Neural crest cell (in vitro differentiated cells): ENCODE data around the gene NEU1. TPM values are rescaled to one million over a fixed set of nuclear protein-coding genes. Genes with fewer than 3 reads are reported as not detected.

ENCODE experiments used
- DNase-seq: peaks from one replicate; pipeline ENCODE4 v3.0.0; 2021; ENCODE audit warnings: low read depth, mixed read lengths, low spot score
- H3K27ac Mint-ChIP-seq: one replicate; pipeline ENCODE4 v1.8.0; 2021; ENCODE audit warnings: mild to moderate bottlenecking, mixed read lengths; ENCODE audit not compliant: unreplicated experiment
- H3K27me3 Mint-ChIP-seq: 2 replicates; pipeline ENCODE4 v1.8.0; 2021; ENCODE audit warnings: low read depth, mild to moderate bottlenecking, mixed read lengths
- H3K36me3 Mint-ChIP-seq: 2 replicates; pipeline ENCODE4 v1.8.0; 2021; ENCODE audit warnings: low read depth, mild to moderate bottlenecking, mixed read lengths
- H3K4me1 Mint-ChIP-seq: 2 replicates; pipeline ENCODE4 v1.8.0; 2021; ENCODE audit warnings: mixed read lengths
- H3K4me3 Mint-ChIP-seq: one replicate; pipeline ENCODE4 v1.8.0; 2021; ENCODE audit warnings: mild to moderate bottlenecking, mixed read lengths
- H3K9me3 Mint-ChIP-seq: 2 replicates; pipeline ENCODE4 v1.8.0; 2021; ENCODE audit warnings: mixed read lengths
- total RNA-seq: library from RNA; stranded (reverse); gene quantifications from 2 replicates; pipeline ENCODE4 v1.2.1, GENCODE V29; 2021
- TF ChIP-seq, protein P1 (sequence below): fragments of 200-600 bp; sonication (generic); conservative IDR thresholded peaks from 2 replicates; pipeline ENCODE4 v1.5.0; 2021; ENCODE audit warnings: antibody characterized with exemption, mild to moderate bottlenecking

NEU1 gene
- total RNA-seq, 1 donor from 2014 or later: 49.9 TPM

DNA sequence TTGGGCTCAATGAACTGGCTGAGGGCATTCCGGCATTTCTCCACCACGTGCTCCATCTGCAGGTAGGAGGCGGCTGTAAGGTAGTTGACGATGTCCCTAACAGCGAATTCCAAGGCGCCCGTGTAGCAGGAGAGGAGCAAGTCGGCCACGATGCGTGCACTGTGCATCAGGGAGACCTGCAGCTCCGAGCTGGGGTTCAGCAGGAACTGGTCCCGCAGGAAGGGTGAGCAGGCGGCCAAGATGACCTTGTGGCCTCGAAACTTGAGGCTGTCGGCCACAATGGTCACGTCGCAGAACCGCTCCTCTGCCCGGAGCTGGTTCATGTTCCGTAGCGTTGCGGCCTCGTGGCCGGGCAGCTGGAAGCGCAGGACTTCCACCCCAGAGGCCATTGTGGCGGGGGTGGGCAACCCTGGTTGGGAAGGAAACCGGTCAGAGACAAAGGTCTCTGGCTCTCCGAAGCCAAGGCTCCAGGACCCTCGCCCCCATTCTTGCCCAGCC lies 38.3 kb upstream of the NEU1 start:
- DNase-seq: no peak
- H3K27ac Mint-ChIP-seq: peak overlapping the region; percentile 27
- peak overlapping the region; percentile 89 for H3K4me3 Mint-ChIP-seq
- H3K36me3 Mint-ChIP-seq: no peaks in the 10 kb centered on the region
- TF ChIP-seq, protein P1, sequence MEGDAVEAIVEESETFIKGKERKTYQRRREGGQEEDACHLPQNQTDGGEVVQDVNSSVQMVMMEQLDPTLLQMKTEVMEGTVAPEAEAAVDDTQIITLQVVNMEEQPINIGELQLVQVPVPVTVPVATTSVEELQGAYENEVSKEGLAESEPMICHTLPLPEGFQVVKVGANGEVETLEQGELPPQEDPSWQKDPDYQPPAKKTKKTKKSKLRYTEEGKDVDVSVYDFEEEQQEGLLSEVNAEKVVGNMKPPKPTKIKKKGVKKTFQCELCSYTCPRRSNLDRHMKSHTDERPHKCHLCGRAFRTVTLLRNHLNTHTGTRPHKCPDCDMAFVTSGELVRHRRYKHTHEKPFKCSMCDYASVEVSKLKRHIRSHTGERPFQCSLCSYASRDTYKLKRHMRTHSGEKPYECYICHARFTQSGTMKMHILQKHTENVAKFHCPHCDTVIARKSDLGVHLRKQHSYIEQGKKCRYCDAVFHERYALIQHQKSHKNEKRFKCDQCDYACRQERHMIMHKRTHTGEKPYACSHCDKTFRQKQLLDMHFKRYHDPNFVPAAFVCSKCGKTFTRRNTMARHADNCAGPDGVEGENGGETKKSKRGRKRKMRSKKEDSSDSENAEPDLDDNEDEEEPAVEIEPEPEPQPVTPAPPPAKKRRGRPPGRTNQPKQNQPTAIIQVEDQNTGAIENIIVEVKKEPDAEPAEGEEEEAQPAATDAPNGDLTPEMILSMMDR: no peak
- H3K27me3 Mint-ChIP-seq: peaks cover 7% of the 10 kb centered on the region
- H3K9me3 Mint-ChIP-seq: no peaks in the 10 kb centered on the region
- peaks cover 39% of the 10 kb centered on the region for H3K4me1 Mint-ChIP-seq

DNA sequence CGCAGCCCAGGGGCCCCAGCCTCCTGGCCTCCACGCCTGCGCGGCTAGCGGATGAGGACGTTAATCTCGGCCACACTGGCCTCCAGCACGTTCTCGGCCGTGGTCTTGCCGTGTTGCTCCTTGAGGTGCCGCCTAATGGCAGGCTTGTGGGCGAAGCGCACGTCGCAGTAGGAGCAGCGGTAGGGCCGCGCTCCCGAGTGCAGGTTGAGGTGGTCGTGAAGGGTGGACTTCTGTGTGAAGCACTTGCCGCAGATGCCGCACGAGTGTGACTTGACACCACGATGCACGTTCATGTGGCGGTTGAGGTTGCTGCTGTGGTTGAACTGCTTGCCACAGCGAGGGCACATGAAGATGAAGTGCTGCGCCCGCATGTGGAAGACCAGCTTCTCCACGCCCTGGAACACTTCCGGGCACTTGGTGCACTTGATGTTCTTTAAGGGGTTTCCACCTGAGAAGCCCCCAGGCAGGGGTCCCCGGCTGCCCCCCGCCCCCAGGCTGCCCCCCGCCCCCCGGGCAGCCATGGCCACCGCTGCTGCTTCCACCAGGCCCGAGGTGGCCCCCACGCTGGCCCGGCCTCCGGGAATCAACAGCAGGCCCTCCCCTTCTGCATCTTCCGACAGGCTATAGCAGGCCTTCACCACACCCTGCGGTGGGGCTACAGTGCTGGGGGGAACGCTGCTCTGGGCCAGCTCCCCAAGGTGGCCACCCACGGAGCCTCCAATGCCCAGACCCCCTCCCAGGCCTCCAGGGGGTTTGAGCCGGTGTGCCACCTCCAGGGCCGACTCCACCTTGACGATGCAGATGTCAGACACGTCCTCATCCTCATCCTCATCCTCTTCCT lies 37.5 kb upstream of the NEU1 start:
- Mint-ChIP-seq H3K9me3 (no peaks in the 10 kb centered on the region), H3K4me3 (peak overlapping the region; percentile 95), H3K36me3 (no peaks in the 10 kb centered on the region), H3K27me3 (peaks cover 6% of the 10 kb centered on the region), H3K4me1 (peaks cover 44% of the 10 kb centered on the region), H3K27ac (no peak overlapping the region)
- DNase-seq: no peak
- TF ChIP-seq, protein P1: no peak

DNA sequence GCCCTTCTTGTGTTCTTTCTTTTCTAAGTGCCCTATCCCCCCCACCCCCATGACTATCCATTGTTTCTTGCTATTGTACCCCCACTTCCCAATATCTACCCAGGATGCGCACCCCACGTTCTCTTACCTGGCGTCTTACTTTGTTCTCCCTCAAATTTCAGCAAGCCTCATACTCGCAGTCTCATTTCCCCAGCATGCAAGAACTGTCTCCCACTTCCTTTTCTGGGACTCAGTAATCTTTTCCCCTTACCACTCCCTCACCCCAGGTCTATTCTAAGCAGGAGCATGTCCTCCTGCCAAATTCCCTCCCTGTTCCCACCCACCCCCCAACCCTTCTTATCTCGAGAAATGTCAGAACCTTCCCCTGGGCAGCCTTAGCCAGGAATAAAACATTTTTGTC lies 36.6 kb upstream of the NEU1 start:
- TF ChIP-seq, protein P1: no peak
- Mint-ChIP-seq H3K9me3 (no peaks in the 10 kb centered on the region), H3K27ac (no peak overlapping the region), H3K4me1 (peaks cover 44% of the 10 kb centered on the region), H3K27me3 (peaks cover 3% of the 10 kb centered on the region), H3K36me3 (no peaks in the 10 kb centered on the region), H3K4me3 (peak overlapping the region; percentile 95)
- no peak for DNase-seq

DNA sequence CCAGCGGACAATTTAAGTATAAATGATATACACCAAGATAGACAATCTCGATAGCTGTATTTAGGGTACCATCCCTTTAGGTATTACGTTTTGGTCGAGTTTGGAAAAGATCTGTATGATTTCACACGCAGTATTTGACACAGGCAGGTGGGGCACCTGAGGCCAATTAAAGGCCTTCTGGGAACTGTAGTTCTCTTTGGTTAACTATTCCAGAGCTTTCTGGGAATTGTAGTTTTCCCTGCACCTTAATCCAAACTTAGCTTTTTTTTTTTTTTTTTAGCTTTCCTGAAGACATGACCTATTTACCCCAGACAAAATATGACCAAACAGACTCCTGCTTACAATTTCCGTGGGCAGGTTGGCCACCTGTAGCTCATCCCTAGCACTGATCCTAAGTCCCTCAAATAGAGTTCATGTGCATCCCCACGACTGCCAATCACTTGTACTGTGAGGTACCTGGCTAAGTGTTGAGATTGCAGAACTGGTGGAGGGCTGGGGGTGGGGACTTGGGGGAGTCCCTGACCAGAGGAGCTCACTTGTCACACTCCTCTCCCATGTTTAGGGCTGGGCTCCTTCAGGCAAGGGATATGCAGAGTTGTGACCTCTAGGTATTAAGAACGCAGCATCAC lies 35.9 kb upstream of the NEU1 start:
- H3K4me3 Mint-ChIP-seq: peak overlapping the region; percentile 95
- peak overlapping the region; percentile 76 for H3K27ac Mint-ChIP-seq
- H3K27me3 Mint-ChIP-seq: peaks cover 3% of the 10 kb centered on the region
- DNase-seq: no peak
- peaks cover 44% of the 10 kb centered on the region for H3K4me1 Mint-ChIP-seq
- H3K36me3 Mint-ChIP-seq: peaks cover 1% of the 10 kb centered on the region
- TF ChIP-seq, protein P1: no peak
- H3K9me3 Mint-ChIP-seq: no peaks in the 10 kb centered on the region

DNA sequence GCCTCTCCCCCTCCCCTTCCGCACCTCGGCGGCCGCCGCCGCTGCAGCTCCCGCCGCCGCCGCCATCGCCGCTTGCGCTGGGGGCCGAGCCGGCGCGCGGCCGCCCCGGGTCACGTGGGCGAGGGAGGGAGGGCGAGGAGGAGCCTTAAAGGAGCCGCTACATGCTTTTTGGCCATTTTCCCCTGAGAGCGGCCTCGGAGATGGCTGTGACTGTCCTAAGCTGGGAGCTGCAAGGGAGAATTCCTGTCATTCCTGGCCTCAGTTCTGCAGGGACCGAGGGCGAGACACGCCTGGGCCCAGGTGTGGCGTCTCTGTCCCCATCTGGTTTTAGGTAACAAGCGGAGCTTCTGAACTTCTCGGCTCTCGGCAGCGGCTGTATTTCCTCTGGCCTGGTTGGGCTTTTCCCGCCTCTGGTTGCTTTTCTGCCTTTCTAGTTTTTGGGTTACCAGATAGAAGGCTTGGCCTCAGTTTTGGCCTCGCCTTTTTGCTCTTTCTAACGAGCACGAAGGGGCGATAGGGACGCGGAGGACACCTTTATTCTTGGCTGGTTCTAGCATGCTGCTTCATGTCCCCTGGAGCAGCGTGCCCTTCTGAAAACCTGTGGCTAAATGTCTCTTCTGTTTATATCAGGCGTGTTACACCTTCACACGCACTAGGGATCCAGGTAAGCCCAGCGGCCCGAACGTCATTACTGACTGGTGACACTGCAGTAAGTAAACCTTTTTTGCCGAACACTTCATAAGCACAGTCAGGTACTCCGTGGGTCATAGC lies 35.2 kb upstream of the NEU1 start, which contains the start of gene EHMT2:
EHMT2 (minus strand) TSS at position 87 of the 771 bp plus-strand sequence; CDS start at position 66, 21 bp downstream.
- Mint-ChIP-seq H3K4me1 (peaks cover 40% of the 10 kb centered on the region), H3K27me3 (peaks cover 3% of the 10 kb centered on the region), H3K36me3 (peaks cover 7% of the 10 kb centered on the region), H3K9me3 (no peaks in the 10 kb centered on the region), H3K4me3 (peak within 1 kb of the TSS; percentile 95), H3K27ac (peak within 1 kb of the TSS; percentile 76)
- TF ChIP-seq, protein P1: no peak
- DNase-seq: peak; percentile 71
